ENCODE results near the gene SEMA4D.

The SEMA4D gene

DNA sequence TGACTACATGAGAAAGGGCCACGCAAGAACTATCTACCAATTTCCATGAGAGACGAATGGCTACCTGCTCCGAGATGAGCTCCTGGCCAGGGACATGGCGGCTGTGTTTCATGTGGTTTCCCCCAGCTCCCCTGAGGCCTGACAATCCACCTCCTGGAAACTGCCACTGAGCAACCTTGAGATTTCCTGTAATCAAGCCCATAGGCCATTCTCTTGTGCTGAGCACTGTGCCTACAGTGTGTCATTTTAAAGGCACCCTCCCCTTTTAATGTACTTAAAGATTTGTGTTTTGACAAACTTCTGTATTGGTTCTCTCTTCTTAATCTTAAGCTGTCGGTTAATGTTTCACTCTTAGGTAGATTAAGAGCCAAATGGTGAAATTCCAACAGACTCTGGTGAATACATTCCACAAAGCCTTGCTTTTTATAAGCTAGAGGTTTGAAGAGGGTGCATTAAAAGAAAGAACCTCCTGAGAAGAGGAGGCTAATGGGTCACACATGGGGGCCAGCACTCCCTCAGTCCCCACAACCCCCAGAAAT lies 107.3 kb downstream of the SEMA4D start:
- Histone ChIP-seq H3K9ac (no peak overlapping the region), H3K79me2 (ENCODE audit: insufficient read depth, low read depth) (peaks cover 5% of the 10 kb centered on the region; the same call in 1 of the 2 replicates), H3K27me3 (ENCODE audit: insufficient read depth, low read depth) (no peaks in the 10 kb centered on the region), H3K4me3 (IDR thresholded peaks at IDR 0.05; ENCODE audit: insufficient read depth, low read depth, low read length) (no peak overlapping the region), H3K4me2 (no peak overlapping the region), H3K27ac (no peak overlapping the region), H4K20me1 (ENCODE audit: insufficient read depth) (no peaks in the 10 kb centered on the region), H3K4me1 (ENCODE audit: low read depth, poor library complexity, severe bottlenecking) (peaks cover 30% of the 10 kb centered on the region), H3K36me3 (ENCODE audit: insufficient read depth) (peaks cover 32% of the 10 kb centered on the region; the same call in 1 of the 2 replicates), H2AFZ (ENCODE audit: low read depth) (no peak overlapping the region)
- TF ChIP-seq, protein P1, sequence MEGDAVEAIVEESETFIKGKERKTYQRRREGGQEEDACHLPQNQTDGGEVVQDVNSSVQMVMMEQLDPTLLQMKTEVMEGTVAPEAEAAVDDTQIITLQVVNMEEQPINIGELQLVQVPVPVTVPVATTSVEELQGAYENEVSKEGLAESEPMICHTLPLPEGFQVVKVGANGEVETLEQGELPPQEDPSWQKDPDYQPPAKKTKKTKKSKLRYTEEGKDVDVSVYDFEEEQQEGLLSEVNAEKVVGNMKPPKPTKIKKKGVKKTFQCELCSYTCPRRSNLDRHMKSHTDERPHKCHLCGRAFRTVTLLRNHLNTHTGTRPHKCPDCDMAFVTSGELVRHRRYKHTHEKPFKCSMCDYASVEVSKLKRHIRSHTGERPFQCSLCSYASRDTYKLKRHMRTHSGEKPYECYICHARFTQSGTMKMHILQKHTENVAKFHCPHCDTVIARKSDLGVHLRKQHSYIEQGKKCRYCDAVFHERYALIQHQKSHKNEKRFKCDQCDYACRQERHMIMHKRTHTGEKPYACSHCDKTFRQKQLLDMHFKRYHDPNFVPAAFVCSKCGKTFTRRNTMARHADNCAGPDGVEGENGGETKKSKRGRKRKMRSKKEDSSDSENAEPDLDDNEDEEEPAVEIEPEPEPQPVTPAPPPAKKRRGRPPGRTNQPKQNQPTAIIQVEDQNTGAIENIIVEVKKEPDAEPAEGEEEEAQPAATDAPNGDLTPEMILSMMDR (conservative IDR thresholded peaks at IDR 0.05; ENCODE audit: low read depth, low read length), result no peak

- no peak overlapping the region for H2AFZ ChIP-seq (ENCODE audit: low read depth)
- peaks cover 5% of the 10 kb centered on the region; the same call in 1 of the 2 replicates for H3K79me2 ChIP-seq (ENCODE audit: insufficient read depth, low read depth)
- H3K4me3 ChIP-seq (IDR thresholded peaks at IDR 0.05; ENCODE audit: insufficient read depth, low read depth, low read length), result no peak overlapping the region
- H3K36me3 ChIP-seq (ENCODE audit: insufficient read depth), result peaks cover 35% of the 10 kb centered on the region; the same call in 1 of the 2 replicates
- no peaks in the 10 kb centered on the region for H4K20me1 ChIP-seq (ENCODE audit: insufficient read depth)
- no peak overlapping the region for H3K4me2 ChIP-seq
- TF ChIP-seq, protein P1 (conservative IDR thresholded peaks at IDR 0.05; ENCODE audit: low read depth, low read length), result no peak
- no peaks in the 10 kb centered on the region for H3K27me3 ChIP-seq (ENCODE audit: insufficient read depth, low read depth)
- H3K4me1 ChIP-seq (ENCODE audit: low read depth, poor library complexity, severe bottlenecking), result peaks cover 30% of the 10 kb centered on the region
- no peak overlapping the region for H3K27ac ChIP-seq
- no peak overlapping the region for H3K9ac ChIP-seq
Measured at GRCh38 chr9:89390068-89390555, 107.8 kb downstream of the SEMA4D start.

GRCh38 chr9:89388868-89389177 lies 109.1 kb downstream of the SEMA4D start:
- Histone ChIP-seq H3K27ac (no peak overlapping the region), H3K4me3 (IDR thresholded peaks at IDR 0.05; ENCODE audit: insufficient read depth, low read depth, low read length) (no peak overlapping the region), H2AFZ (ENCODE audit: low read depth) (no peak overlapping the region), H3K36me3 (ENCODE audit: insufficient read depth) (peaks cover 31% of the 10 kb centered on the region; the same call in 1 of the 2 replicates), H3K4me1 (ENCODE audit: low read depth, poor library complexity, severe bottlenecking) (peaks cover 30% of the 10 kb centered on the region), H3K27me3 (ENCODE audit: insufficient read depth, low read depth) (no peaks in the 10 kb centered on the region), H3K4me2 (no peak overlapping the region), H3K9ac (no peak overlapping the region), H4K20me1 (ENCODE audit: insufficient read depth) (no peaks in the 10 kb centered on the region), H3K79me2 (ENCODE audit: insufficient read depth, low read depth) (peaks cover 3% of the 10 kb centered on the region; the same call in 1 of the 2 replicates)
- TF ChIP-seq, protein P1 (conservative IDR thresholded peaks at IDR 0.05; ENCODE audit: low read depth, low read length), result no peak

DNA sequence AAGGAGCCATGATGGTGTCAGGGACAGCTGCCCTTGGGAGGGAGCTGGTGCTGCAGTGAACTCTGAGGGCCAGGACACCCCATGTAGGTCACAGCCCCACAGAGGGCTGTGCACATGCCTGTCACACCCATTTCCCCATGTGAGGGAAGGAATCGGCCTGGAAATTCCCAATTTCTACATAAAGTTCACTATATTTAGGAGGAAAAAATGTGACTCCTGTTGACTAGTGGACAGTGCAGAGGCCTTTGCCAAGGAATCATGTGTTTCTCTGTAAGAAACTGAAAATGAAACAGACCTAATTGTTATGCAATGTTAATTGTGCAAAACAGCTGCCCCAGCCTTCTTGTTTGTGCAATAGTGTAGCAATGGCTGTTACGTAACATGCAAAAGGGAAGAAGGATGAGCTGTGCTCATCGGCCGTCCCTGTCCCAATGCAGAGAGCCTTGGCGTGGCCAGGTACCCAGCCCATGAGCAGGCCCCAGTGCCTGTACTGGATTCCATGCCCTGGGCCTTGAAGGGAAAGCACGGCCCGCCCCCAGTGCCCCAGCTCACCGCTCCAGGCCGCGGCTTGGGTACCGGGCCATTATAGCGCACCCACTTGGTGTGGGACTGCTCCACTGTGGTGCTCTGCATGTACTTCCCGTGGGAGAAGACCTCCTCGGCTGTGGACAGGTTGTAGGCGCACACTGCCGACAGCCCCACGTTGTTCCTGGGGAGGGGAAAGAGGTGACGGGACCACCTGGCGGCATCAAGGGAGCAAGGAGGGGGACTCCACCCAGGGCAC lies 109.6 kb downstream of the SEMA4D start:
- Histone ChIP-seq H3K4me3 (IDR thresholded peaks at IDR 0.05; ENCODE audit: insufficient read depth, low read depth, low read length) (no peak overlapping the region), H3K79me2 (ENCODE audit: insufficient read depth, low read depth) (no peaks in the 10 kb centered on the region), H2AFZ (ENCODE audit: low read depth) (no peak overlapping the region), H3K4me2 (no peak overlapping the region), H3K4me1 (ENCODE audit: low read depth, poor library complexity, severe bottlenecking) (peaks cover 30% of the 10 kb centered on the region), H3K9ac (no peak overlapping the region), H3K36me3 (ENCODE audit: insufficient read depth) (peaks cover 31% of the 10 kb centered on the region; the same call in 1 of the 2 replicates), H3K27ac (no peak overlapping the region), H3K27me3 (ENCODE audit: insufficient read depth, low read depth) (no peaks in the 10 kb centered on the region), H4K20me1 (ENCODE audit: insufficient read depth) (no peaks in the 10 kb centered on the region)
- TF ChIP-seq, protein P1 (conservative IDR thresholded peaks at IDR 0.05; ENCODE audit: low read depth, low read length), result no peak

Measured in KMS-11 (cell line).